ENCODE results near the gene ZNF619. TPM values are rescaled to one million over a fixed set of nuclear protein-coding genes. Genes with fewer than 3 reads are reported as not detected.

ZNF619 gene
- total RNA-seq, 2 donors from 2014 or later: 6.9 to 8.8 TPM

DNA sequence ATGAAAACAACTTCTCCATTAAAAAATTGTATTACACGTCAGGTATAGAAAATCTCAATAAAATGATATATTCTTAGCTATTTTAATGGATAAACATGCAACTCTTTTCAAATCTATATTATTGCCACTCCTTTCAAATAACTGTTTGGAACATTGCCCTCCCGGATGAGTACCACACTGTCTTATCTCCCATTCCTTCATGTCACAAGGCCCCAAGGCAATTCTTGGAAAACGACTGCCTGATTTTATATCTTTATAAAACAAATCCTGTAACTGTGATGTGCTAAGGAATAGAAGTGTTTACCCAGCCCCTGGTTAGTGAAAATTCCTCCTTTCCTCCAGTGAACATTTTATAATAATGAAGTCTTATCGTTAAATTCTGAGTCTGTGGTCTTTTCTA, 6.2 kb upstream of the ZNF619 start:
- no peak for TF ChIP-seq POLR2AphosphoS5 (IDR thresholded peaks at IDR 0.05)
- no peak for TF ChIP-seq POLR2A (IDR thresholded peaks at IDR 0.05)
- TF ChIP-seq, protein P1, sequence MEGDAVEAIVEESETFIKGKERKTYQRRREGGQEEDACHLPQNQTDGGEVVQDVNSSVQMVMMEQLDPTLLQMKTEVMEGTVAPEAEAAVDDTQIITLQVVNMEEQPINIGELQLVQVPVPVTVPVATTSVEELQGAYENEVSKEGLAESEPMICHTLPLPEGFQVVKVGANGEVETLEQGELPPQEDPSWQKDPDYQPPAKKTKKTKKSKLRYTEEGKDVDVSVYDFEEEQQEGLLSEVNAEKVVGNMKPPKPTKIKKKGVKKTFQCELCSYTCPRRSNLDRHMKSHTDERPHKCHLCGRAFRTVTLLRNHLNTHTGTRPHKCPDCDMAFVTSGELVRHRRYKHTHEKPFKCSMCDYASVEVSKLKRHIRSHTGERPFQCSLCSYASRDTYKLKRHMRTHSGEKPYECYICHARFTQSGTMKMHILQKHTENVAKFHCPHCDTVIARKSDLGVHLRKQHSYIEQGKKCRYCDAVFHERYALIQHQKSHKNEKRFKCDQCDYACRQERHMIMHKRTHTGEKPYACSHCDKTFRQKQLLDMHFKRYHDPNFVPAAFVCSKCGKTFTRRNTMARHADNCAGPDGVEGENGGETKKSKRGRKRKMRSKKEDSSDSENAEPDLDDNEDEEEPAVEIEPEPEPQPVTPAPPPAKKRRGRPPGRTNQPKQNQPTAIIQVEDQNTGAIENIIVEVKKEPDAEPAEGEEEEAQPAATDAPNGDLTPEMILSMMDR (IDR thresholded peaks at IDR 0.05): no peak
- no peaks in the 10 kb centered on the region for H3K27me3 ChIP-seq (replicated peaks; ENCODE audit: insufficient read depth)
- H3K36me3 ChIP-seq: no peaks in the 10 kb centered on the region
- no peak overlapping the region for H3K4me3 ChIP-seq
- H3K9me3 ChIP-seq: no peaks in the 10 kb centered on the region
- H3K27ac ChIP-seq: no peak overlapping the region
- H3K4me1 ChIP-seq (replicated peaks): no peaks in the 10 kb centered on the region
- no peak for DNase-seq (ENCODE audit: low spot score)
- WGBS: 71% methylated on average over 4 of the region's 4 CpGs
- intact Hi-C loops (cut with DNase I): no loop called here

DNA sequence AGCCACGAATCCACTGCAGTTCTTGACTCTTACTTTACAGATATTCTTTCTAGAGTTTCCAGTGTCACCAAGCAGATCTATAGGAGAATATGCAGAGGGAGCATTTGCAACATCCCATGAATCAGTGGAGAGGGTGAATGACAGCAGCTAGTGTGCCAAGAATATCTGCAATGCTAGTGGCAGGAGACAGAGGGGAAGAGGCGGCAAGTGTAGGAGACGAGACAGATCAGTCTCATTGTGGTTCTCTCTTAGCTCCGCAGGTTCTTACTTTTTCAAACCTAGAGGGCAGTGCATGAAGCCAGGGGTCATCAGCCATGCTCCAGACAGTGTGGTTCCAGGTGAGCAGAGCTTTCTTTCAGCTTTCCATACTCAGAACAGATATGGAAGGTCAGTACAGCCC, 744 bp downstream of the ZNF619 start:
- 44% methylated on average over 4 of the region's 4 CpGs for WGBS

DNA sequence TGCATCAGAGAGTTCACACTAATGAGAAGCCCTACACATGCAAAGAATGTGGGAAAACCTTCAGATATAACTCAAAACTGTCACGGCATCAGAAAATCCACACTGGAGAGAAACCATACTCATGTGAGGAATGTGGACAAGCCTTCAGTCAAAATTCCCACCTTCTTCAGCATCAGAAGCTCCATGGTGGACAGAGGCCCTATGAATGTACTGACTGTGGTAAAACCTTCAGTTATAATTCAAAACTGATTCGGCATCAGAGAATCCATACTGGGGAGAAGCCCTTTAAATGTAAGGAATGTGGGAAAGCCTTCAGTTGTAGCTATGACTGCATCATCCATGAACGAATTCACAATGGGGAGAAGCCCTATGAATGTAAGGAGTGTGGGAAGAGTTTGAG, 10.2 kb downstream of the ZNF619 start:
- TF ChIP-seq, protein P1 (IDR thresholded peaks at IDR 0.05): no peak
- TF ChIP-seq POLR2A (IDR thresholded peaks at IDR 0.05): no peak
- no peak for TF ChIP-seq POLR2AphosphoS5 (IDR thresholded peaks at IDR 0.05)
- no peaks in the 10 kb centered on the region for H3K27me3 ChIP-seq (replicated peaks; ENCODE audit: insufficient read depth)
- H3K9me3 ChIP-seq: no peaks in the 10 kb centered on the region
- no peaks in the 10 kb centered on the region for H3K4me1 ChIP-seq (replicated peaks)
- H3K27ac ChIP-seq: no peak overlapping the region
- peaks cover 0 to 6% of the 10 kb centered on the region in 2 donors for H3K36me3 ChIP-seq
- no peak for DNase-seq (ENCODE audit: low spot score)
- no peak overlapping the region for H3K4me3 ChIP-seq
- intact Hi-C loops (cut with DNase I): no loop called here
- WGBS: 95% methylated on average over 3 of the region's 3 CpGs

More for the DNA sequence above, 744 bp downstream of the ZNF619 start:
- H3K4me1 ChIP-seq (replicated peaks): no peaks in the 10 kb centered on the region
- DNase-seq (ENCODE audit: low spot score): no peak
- no peaks in the 10 kb centered on the region for H3K36me3 ChIP-seq
- intact Hi-C loops (cut with DNase I): no loop called here
- peak overlapping the region; percentile 55 to 67 for H3K4me3 ChIP-seq
- no peaks in the 10 kb centered on the region for H3K27me3 ChIP-seq (replicated peaks; ENCODE audit: insufficient read depth)
- TF ChIP-seq POLR2A (IDR thresholded peaks at IDR 0.05): no peak
- TF ChIP-seq, protein P1 (IDR thresholded peaks at IDR 0.05): no peak
- TF ChIP-seq POLR2AphosphoS5 (IDR thresholded peaks at IDR 0.05): no peak
- no peak overlapping the region for H3K27ac ChIP-seq
- H3K9me3 ChIP-seq: no peaks in the 10 kb centered on the region

DNA sequence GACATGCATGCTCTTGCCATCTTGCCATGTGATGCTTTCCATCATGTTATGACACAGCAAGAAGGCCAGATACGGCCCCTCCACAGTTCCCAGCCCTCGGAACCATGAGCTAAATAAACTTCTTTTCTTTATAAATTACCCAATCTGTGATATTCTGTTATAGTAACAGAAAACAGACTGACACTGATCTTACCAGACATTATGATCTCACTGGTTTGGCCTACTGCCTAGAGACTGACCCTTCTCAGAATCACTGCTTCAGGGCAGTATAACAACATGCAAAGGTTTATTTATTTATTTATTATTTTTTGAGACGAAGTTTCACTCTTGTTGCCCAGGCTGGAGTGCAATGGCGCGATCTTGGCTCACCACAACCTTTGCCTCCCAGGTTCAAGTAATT, 14.0 kb downstream of the ZNF619 start:
- no peaks in the 10 kb centered on the region for H3K36me3 ChIP-seq
- no peaks in the 10 kb centered on the region for H3K4me1 ChIP-seq (replicated peaks)
- DNase-seq (ENCODE audit: low spot score): no peak
- WGBS: 91% methylated on average over 5 of the region's 5 CpGs
- no peaks in the 10 kb centered on the region for H3K27me3 ChIP-seq (replicated peaks; ENCODE audit: insufficient read depth)
- intact Hi-C loops (cut with DNase I): no loop called here
- no peak for TF ChIP-seq POLR2A (IDR thresholded peaks at IDR 0.05)
- TF ChIP-seq, protein P1 (IDR thresholded peaks at IDR 0.05): no peak
- no peak for TF ChIP-seq POLR2AphosphoS5 (IDR thresholded peaks at IDR 0.05)
- no peak overlapping the region for H3K27ac ChIP-seq
- H3K9me3 ChIP-seq: no peaks in the 10 kb centered on the region
- no peak overlapping the region for H3K4me3 ChIP-seq

DNA sequence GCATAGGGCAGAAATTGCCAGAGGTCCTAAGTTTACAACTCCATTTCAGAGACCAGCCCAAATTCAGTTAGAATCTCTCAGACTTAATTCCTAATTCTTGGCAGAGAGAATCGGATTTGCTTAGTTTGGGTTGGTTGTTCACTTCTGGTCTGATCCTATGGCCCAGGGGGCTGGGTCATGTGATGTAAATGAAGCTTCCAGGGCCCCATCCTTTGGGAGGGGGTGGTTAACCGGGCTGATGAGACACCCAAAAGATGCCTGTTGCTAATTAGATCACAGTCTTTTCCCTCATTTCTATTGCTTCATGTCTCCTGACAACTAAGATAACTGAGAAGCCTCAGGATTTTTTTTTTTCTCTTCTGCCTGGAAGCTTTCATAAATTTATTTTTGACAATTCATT, 17.8 kb downstream of the ZNF619 start:
- H3K27me3 ChIP-seq (replicated peaks; ENCODE audit: insufficient read depth): no peaks in the 10 kb centered on the region
- DNase-seq (ENCODE audit: low spot score): no peak
- H3K27ac ChIP-seq: no peak overlapping the region
- no peaks in the 10 kb centered on the region for H3K4me1 ChIP-seq (replicated peaks)
- H3K36me3 ChIP-seq: no peaks in the 10 kb centered on the region
- TF ChIP-seq POLR2AphosphoS5 (IDR thresholded peaks at IDR 0.05) (no peak), POLR2A (IDR thresholded peaks at IDR 0.05) (no peak)
- TF ChIP-seq, protein P1 (IDR thresholded peaks at IDR 0.05): no peak
- intact Hi-C loops (cut with DNase I): no loop called here
- WGBS: 44% methylated on average over 2 of the region's 2 CpGs
- H3K4me3 ChIP-seq: no peak overlapping the region
- no peaks in the 10 kb centered on the region for H3K9me3 ChIP-seq

All from prostate gland (tissue), 2 donors.